Activated CD4-positive, alpha-beta T cell treated with anti-CD3 and anti-CD28 coated beads, Interleukin-2, amount 50 U/mL, for 1 hour (primary cell): Measurements from ENCODE around the gene TARBP1.

ENCODE experiments used
- DNase-seq: peaks from one replicate; pipeline ENCODE4 v3.0.0-alpha.2; 2020

TARBP1 gene

GRCh38 chr1:234375672-234376071, 103.3 kb downstream of the TARBP1 start:
- DNase-seq = no peak

DNA sequence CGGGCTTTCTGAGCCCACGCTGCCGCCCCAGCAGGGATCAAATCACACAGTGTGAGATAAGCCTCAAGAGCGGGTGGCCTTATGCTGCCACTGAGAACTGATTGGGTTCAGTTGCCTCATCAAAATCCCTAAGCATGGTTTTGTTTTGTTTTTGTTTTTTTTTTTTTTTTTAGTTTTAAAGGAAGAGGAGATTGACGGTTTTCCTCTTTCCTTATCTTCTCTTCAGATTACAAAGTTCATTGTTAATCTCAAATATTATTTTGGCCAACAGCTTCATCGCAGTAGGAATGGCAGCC, 105.1 kb downstream of the TARBP1 start:
- no peak for DNase-seq

DNA sequence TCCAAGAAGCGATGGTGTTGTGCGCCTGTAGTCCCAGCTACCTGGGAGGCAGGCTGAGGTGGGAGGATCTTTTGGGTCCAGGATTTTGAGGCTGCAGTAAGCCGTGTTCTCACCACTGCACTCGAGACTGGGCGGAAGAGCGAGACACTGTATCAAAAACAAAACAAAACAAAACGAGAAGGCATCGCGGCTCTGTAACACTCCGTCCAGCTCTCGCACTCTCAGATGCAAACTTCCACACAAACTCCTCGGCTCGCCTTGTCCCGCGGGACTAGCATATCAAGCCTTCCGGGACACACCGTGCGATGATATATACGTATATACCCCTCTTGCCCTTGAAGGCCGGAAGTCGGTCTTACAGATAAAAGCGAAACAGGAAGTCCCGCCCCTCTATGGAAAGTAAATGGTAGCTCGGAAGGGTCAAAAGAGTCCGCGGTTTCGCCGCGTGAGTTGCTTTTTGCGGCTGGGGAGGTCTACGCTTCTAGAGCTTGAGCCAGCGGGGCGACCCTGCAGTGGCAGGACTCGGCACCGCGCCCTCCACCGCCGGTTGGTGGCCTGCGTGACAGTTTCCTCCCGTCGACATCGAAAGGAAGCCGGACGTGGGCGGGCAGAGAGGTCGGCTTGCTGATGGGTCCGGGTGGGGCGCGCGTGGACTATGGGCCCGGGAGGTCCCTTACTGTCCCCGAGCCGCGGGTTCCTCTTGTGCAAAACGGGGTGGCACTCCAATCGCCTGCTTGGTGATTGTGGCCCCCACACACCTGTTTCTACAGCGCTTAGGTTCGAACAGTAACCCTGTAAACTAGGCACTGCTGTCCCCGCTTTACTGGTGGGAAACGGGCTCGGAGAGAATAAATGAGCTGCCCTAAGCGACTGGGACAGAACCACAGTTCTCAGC, 105.7 kb downstream of the TARBP1 start, which contains the start of gene COA6:
Gene COA6, plus strand, starts transcription at position 393 of the 895 bp plus-strand sequence. Its CDS starts 11 bp downstream, at position 404.
- peak; percentile 86 for DNase-seq

GRCh38 chr1:234372011-234372757, 106.8 kb downstream of the TARBP1 start:
- no peak for DNase-seq

DNA sequence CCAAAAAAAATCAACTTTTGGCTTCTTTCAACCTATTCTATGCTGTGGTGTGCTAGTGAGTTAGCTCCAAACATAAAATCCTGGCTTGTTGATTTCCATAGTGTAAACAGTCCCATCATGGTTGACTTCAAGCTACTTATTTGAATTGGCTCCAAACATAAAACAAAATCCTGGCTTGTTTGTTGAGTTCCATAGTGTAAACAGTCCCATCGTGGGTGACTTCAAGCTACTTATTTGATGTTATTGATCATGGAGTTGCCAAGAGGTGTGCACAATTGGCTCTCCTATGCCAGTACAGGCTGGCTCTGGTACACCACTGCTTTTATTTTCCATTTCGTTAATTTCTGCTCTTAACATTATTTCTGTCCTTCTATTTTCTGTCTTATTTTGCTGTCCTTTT, 107.6 kb downstream of the TARBP1 start:
- no peak for DNase-seq

DNA sequence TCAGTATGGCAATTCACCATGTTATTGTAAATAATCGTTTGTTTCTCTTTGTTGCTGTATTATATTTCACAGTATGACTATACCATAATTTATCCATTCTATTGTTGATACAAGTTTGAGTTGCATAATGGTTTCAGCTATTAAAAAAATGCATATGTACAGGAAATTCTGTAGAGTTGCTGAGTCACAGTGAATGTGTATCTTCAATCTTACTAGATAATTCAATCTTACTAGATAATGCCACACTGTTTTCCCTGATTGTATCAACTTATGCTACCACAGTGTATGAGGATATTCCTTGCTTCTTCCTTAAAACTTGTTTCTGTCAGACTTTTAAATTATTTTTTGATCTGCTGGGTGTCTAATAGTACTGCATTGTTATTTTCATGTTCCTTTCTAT, 109.2 kb downstream of the TARBP1 start:
- no peak for DNase-seq

- DNase-seq = no peak
Observed at GRCh38 chr1:234369033-234369430, 109.9 kb downstream of the TARBP1 start.

DNA sequence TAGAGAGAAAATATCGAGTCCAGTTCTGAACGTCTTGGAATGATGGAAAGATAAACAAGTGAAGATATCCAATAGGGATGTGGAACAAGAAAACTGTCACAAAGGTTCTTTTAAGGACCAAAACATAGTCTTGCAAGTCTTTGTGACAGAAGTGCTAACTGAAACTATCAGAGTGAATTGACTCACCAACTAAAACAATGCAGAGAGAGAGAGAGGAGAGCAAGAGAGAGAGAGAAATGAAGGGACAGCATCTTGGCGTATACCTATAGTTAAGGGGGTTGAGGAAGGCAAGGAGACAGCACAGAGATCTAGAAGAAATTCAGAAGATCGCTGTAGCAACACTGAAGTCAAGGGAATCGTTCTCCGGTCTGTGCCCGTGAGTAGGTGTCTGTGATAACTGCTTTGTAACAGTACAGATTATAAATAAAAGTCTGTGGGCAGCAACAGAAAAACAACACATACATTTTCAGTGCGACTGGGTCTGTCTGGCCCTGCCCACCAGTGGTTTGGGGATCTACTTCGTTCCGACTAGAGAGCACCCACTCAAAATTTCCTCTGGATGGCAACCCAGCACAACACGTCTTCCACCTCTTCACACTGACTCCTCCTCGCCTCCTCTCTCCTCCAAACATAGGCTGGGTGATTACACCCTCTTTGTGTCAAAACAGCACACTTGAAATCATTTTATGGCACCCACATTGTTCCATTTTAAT, 110.5 kb downstream of the TARBP1 start:
- peak; percentile 31 for DNase-seq

DNA sequence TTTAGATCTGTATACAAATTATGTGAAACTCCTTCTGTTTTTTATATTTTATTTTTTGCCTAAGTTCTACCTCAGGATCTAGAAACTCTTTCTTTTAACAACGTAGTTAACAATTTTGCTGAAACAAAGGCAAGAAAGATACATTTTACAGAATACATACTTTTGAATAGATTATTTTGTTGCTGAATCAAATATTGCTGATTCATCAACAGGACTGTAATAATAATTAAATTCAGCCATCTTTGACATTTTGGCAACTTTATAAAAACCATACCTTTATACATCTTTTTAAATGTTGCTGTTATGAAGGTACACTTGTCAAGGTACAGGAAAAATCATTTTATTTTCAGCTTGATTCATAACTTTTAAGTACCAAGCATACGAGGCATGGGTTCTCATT, 116.4 kb downstream of the TARBP1 start:
- no peak for DNase-seq

- DNase-seq = no peak
Observed at GRCh38 chr1:234361102-234361603, 117.8 kb downstream of the TARBP1 start.

GRCh38 chr1:234357831-234358230, 121.1 kb downstream of the TARBP1 start:
- DNase-seq = no peak

DNA sequence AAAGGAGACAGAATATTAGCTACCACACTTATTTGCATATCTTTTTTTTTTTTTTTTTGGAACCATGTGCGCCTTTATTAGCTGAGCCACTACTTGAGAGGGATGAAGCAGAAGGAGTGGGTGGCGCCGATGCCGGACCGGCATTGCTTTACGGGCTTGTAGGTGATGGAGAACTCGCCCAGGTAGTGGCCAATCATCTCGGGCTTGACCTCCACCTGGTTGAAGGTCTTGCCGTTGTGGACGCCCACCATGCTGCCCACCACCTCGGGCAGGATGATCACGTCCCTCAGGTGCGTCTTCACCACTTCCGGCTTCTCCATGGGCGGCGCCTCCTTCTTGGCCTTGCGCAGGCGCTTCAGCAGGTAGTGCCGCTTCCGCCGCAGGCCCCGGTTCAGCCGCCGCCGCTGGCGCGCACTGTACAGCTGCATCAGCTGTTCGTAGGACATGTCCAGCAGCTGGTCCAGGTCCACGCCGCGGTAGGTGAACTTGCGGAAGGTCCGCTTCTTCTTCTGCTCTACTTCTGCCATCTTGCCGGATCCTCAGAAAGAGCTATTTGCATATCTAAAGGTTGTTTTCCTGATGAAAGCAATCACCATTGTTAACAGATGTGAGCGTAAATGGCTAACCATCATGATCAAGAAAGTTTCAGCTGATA, 122.2 kb downstream of the TARBP1 start:
- DNase-seq = peak; percentile 49

GRCh38 chr1:234355782-234356510, 123.0 kb downstream of the TARBP1 start:
- DNase-seq = no peak

GRCh38 chr1:234348964-234349363, 130.0 kb downstream of the TARBP1 start:
- no peak for DNase-seq

DNA sequence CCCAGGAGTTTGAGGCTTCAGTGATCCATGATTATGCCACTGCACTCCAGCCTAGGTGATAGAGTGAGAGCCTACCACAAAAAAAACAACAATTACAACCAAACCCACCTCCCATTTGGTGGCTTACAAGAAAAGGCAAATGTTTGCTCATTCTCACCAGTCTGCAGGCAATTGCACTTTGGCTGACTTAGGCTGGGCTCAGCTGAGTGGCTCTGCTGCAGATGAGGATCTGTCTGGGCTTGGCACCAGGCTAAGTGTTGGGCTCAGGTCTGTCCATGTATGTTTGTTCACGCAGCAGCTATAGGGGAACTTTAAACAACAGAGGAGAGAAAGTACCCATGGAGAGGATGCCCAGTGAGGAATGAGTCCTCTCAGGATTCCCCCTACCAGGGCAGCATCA, 133.7 kb downstream of the TARBP1 start:
- no peak for DNase-seq

- no peak for DNase-seq
Observed at GRCh38 chr1:234342774-234343173, 136.2 kb downstream of the TARBP1 start.
